MM.1S (cell line): ENCODE results near the gene TMX3.
A peak's percentile ranks its signal among the peaks of the same experiment; 100 is the strongest.

Source experiments
- DNase-seq: peaks from one replicate; pipeline ENCODE4 v3.0.0-alpha.2; 2015
- H2AFZ ChIP-seq: fragments of 300-600 bp; sonication (generic); 2 replicates; pipeline ENCODE4 v1.6.0; 2016; ENCODE audit warnings: antibody characterized with exemption, low read length
- H3F3A ChIP-seq: fragments of 300-600 bp; sonication (generic); 2 replicates; pipeline ENCODE4 v1.6.1; 2016; ENCODE audit warnings: mild to moderate bottlenecking, antibody characterized with exemption, low read length, moderate library complexity, mixed read lengths; ENCODE audit not compliant: insufficient read depth
- H3K27ac ChIP-seq: fragments of 300-600 bp; sonication (generic); 2 replicates; pipeline ENCODE4 v1.5.1; 2016; ENCODE audit warnings: mild to moderate bottlenecking, low read length
- H3K27me3 ChIP-seq: fragments of 300-600 bp; sonication (generic); replicated peaks from 2 replicates; pipeline ENCODE4 v1.6.0; 2016; ENCODE audit warnings: low read length; ENCODE audit not compliant: insufficient read depth
- H3K36me3 ChIP-seq: fragments of 300-600 bp; sonication (generic); replicated peaks from 2 replicates; pipeline ENCODE4 v1.6.1; 2016; ENCODE audit warnings: mild to moderate bottlenecking, low read length, mixed read lengths; ENCODE audit not compliant: insufficient read depth
- H3K4me1 ChIP-seq: fragments of 300-600 bp; sonication (generic); 2 replicates; pipeline ENCODE4 v1.6.1; 2016; ENCODE audit warnings: low read length, mixed read lengths
- H3K4me2 ChIP-seq: fragments of 300-600 bp; sonication (generic); 2 replicates; pipeline ENCODE4 v1.6.0; 2016; ENCODE audit warnings: low read depth, low read length
- H3K4me3 ChIP-seq: fragments of 300-600 bp; sonication (generic); 2 replicates; pipeline ENCODE4 v1.5.1; 2016; ENCODE audit warnings: low read length, mixed read lengths
- H3K79me2 ChIP-seq: fragments of 300-600 bp; sonication (generic); 2 replicates; pipeline ENCODE4 v1.6.1; 2016; ENCODE audit warnings: mixed run types, low read length, mixed read lengths
- H3K9ac ChIP-seq: fragments of 300-600 bp; sonication (generic); 2 replicates; pipeline ENCODE4 v1.6.1; 2016; ENCODE audit warnings: low read length, mixed read lengths
- H3K9me2 ChIP-seq: fragments of 300-600 bp; sonication (generic); replicated peaks from 2 replicates; pipeline ENCODE4 v1.6.1; 2016; ENCODE audit warnings: mild to moderate bottlenecking, low read length, mixed read lengths; ENCODE audit not compliant: insufficient read depth
- H3K9me3 ChIP-seq: fragments of 300-600 bp; sonication (generic); replicated peaks from 2 replicates; pipeline ENCODE4 v1.6.1; 2016; ENCODE audit warnings: mild to moderate bottlenecking, low read length, mixed read lengths; ENCODE audit not compliant: insufficient read depth
- H4K20me1 ChIP-seq: fragments of 300-600 bp; sonication (generic); 2 replicates; pipeline ENCODE4 v1.6.1; 2016; ENCODE audit warnings: mild to moderate bottlenecking, low read length, moderate library complexity, mixed read lengths; ENCODE audit not compliant: insufficient read depth
- CTCF ChIP-seq: fragments of 300-600 bp; sonication (generic); IDR thresholded peaks from 2 replicates; pipeline ENCODE4 v1.5.1; 2016; ENCODE audit warnings: antibody characterized with exemption, low read length, mixed read lengths
- EZH2 ChIP-seq: fragments of 300-600 bp; sonication (generic); optimal IDR thresholded peaks from 2 replicates; pipeline ENCODE3; 2017; ENCODE audit warnings: low read depth, mild to moderate bottlenecking, antibody characterized with exemption, low read length, mixed read lengths
- EZH2phosphoT487 ChIP-seq: fragments of 300-600 bp; sonication (generic); IDR thresholded peaks from 2 replicates; pipeline ENCODE4 v1.6.1; 2018; ENCODE audit warnings: antibody characterized with exemption, low read length

Gene TMX3

GRCh38 chr18:68714712-68715496, at the start of gene TMX3:
TMX3 (minus strand) TSS chr18:68715108; CDS start chr18:68714981, 127 bp downstream.
- peaks cover 7% of the 10 kb centered on the region for H3K4me1 ChIP-seq
- H3K9ac ChIP-seq, result peak within 1 kb of the TSS; percentile 92
- H3K4me2 ChIP-seq, result peak within 1 kb of the TSS; percentile 80
- H3K9me2 ChIP-seq, result no peaks in the 10 kb centered on the region
- peak within 1 kb of the TSS; percentile 98 for H2AFZ ChIP-seq
- H3K4me3 ChIP-seq, result peak within 1 kb of the TSS; percentile 94
- peaks cover 17% of the 10 kb centered on the region; the same call in 1 of the 2 replicates for H3K36me3 ChIP-seq
- H3F3A ChIP-seq, result no peaks in the 10 kb centered on the region
- peaks cover 4% of the 10 kb centered on the region; the same call in 1 of the 2 replicates for H4K20me1 ChIP-seq
- H3K27ac ChIP-seq, result peak within 1 kb of the TSS; percentile 50; the same call in 1 of the 2 replicates
- peak; percentile 96 for DNase-seq
- H3K79me2 ChIP-seq, result peaks cover 49% of the 10 kb centered on the region
- no peaks in the 10 kb centered on the region for H3K9me3 ChIP-seq
- no peaks in the 10 kb centered on the region for H3K27me3 ChIP-seq
- TF ChIP-seq EZH2phosphoT487 (no peak), EZH2 (no peak), CTCF (no peak)

- Histone ChIP-seq H3K4me3 (no peak overlapping the region), H3K9ac (no peak overlapping the region), H3K4me2 (no peak overlapping the region), H3K27me3 (no peaks in the 10 kb centered on the region), H3K9me3 (no peaks in the 10 kb centered on the region), H3K27ac (no peak overlapping the region), H3K4me1 (no peaks in the 10 kb centered on the region), H3K9me2 (no peaks in the 10 kb centered on the region), H3K36me3 (no peaks in the 10 kb centered on the region), H3F3A (no peaks in the 10 kb centered on the region), H4K20me1 (no peaks in the 10 kb centered on the region), H2AFZ (no peak overlapping the region), H3K79me2 (no peaks in the 10 kb centered on the region)
- DNase-seq, result no peak
- TF ChIP-seq EZH2phosphoT487 (no peak), CTCF (no peak), EZH2 (no peak)
Observed at GRCh38 chr18:68764016-68764415, 49.1 kb upstream of the TMX3 start.

GRCh38 chr18:68763083-68763482, 48.2 kb upstream of the TMX3 start:
- Histone ChIP-seq H3K27me3 (no peaks in the 10 kb centered on the region), H3K4me2 (no peak overlapping the region), H3K9me2 (no peaks in the 10 kb centered on the region), H3K36me3 (no peaks in the 10 kb centered on the region), H3K9ac (no peak overlapping the region), H3K27ac (no peak overlapping the region), H2AFZ (no peak overlapping the region), H3K4me3 (no peak overlapping the region), H3F3A (no peaks in the 10 kb centered on the region), H3K79me2 (no peaks in the 10 kb centered on the region), H3K4me1 (no peaks in the 10 kb centered on the region), H3K9me3 (no peaks in the 10 kb centered on the region), H4K20me1 (no peaks in the 10 kb centered on the region)
- TF ChIP-seq EZH2phosphoT487, result no peak
- no peak for TF ChIP-seq CTCF
- TF ChIP-seq EZH2, result no peak
- DNase-seq, result no peak
